Activated CD8-positive, alpha-beta memory T cell treated with anti-CD3 and anti-CD28 coated beads for 48 hours (primary cell): ENCODE results near the gene EIPR1.

Source experiments
- DNase-seq, 3 experiments: peaks; one replicate each; pipeline ENCODE4 v3.0.0-alpha.2; 2020; ENCODE audit warnings: low read depth in 2 of 3, low spot score in 2 of 3

Gene EIPR1

DNA sequence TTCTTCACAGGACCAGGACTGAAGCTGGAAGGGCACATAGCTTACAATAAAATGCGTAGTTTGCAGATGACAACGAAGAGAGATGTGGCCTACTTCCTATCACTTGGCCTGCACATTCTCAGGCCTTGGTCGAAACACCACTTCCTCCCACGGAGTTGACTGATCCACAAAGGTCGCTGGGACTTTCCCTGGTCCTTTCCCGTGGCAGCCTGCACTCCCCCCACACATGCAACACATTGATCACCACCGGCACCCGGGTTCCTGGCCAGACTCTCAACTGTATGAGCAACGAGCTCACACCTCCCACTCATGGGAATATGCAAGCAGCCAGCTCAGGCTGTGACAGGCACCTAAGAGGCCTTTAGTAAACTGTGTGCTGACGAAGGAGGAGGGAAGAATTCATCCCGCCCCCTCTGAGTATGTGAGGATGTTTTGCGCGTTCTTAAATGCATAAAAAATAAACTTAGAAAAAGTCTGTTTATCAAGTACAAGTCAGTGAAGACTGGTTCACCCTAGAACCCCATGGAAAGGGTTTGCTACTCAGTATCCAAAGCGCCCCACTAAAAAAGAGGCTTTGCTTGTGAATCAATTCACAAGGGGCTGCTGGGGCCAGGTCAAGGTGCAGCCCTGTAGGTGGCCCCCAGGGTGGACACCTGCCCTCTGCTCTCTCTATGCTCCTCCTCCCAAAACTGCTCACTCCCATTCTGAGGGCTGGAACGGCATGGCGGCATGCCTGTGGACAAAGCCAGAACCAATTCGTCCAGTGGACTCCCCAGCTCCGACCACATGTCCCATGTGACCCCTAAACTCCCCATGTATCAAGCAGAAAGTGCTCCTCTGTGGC, 154.3 kb downstream of the EIPR1 start:
- peak; percentile 40 to 80 (median 64) for DNase-seq

DNA sequence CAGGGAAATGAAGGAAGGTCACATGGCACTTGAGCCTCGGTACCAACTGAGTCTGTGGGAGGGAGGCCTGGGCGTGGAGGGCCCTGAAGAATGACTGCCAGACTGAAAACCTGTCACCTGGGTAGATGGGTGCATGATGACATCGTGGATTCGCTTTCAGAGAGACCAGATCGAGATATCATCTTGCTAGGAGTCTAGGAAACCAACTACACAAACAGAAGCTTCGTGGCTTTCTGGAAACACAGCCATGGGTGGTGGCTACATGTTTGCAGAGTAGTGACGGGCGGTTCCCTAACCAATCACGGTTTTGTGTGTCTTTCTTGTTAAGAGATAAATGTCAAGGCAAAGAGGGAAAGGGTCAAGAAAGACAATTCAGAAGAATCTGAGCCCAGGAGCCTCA, 155.0 kb downstream of the EIPR1 start:
- DNase-seq: peak in 2 of 3 experiments; percentile 35

DNA sequence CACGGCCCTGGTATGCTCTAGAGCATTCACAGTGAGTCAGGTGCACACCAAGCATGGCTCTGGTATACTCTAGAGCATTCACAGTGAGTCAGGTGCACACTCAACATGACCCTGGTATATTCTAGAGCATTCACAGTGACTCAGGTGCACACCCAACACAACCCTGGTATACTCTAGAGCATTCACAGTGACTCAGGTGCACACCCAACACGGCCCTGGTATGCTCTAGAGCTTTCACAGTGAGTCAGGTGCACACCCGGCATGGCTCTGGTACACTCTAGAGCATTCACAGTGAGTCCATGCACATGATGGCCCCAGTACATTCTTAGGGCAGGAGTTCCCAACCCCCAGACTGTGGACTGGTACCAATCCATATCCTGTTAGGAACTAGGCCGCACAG, 158.1 kb downstream of the EIPR1 start:
- DNase-seq: no peak

DNA sequence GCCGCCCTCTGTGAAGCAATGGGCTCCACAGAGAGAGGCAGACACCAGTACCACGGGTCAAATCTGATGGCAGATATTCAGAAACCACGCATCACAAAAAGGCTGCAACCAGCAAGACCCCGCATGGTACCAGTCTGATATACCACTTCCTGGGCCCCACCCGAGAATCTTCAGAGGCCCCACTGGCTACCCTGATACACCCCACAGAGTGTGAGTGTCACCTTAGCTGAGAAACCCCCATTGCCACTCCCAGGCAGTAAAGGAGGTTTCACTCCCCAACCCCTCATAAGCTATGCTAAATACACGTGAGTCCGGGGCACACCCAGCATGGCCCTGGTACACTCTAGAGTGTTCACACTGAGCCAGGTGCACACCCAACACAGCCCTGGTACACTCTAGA, 160.0 kb downstream of the EIPR1 start:
- DNase-seq: no peak

DNA sequence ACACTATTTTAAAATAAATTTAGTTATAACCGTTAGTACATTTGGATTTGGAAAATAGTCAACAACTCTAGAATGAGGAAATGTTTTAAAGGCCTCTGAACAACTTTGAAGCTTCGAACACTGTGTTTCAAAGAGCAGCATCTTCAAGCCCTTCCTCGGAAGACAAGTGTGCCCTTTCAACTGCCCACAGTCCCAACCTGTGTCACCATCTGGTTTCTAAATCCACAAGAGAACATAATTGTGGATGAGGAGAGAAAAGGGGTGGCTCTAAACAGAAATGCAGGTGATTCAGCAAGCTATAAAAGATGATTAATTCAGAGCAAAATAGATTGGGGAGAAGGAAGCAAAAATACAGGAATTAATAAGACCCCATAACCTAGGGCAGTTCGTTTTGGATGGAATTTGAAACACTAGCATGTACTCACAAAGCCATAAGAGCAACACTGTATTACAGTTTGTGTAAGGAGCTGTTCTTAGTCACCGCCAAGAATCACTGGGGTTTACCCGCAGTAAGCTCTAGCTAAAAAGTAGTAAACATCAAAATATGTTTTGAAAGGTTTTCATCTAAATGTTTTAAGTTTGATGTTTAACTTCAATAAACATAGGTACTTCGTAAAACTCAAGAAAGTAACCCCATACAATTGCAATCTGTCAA, 160.7 kb downstream of the EIPR1 start:
- no peak for DNase-seq

DNA sequence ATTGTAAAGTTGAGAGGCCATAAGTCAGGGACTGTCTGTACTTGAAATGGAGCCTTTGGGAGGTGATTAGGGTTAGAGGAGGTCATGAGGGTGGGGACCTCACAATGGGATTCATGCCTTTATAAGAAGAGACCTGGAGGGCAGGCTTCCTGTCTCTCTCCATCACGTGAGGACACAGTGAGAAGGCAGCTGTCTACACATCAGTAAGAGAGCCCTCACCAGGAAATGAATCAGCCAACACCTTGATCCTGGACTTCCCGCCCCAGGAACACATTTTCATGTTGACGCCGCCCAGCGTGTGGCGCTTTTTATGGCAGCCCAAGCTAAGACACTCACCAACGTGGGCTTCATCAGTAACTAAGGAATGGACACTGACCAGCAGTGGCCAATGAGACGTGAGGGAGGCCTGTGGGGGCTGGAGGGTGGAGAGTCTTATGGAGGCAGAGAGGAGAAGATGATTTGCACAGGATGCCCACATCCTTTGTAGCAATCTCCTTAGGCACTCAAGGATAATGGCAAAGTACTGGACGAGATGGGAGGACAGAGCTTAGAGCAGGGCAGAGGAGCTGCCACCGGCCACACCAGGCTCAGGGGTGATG, 162.7 kb downstream of the EIPR1 start:
- DNase-seq: no peak

DNA sequence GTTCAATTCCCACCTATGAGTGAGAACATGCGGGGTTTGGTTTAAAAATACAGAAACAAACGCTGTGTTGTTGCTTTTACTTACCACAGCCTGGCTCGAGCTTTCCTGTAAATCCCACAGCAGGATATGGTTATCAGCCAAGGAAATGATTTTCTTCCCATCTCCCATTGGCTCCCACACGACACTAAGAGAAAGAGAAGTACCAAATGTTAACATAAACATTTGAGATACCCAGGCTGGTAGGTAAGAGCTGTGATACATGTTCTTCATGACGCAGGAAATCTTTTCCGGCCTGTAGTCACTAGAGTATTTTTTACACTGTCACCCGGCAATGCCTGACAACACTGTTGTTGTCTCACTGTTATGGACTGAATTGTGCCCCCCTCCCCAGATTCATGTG, 163.6 kb downstream of the EIPR1 start:
- DNase-seq: no peak

DNA sequence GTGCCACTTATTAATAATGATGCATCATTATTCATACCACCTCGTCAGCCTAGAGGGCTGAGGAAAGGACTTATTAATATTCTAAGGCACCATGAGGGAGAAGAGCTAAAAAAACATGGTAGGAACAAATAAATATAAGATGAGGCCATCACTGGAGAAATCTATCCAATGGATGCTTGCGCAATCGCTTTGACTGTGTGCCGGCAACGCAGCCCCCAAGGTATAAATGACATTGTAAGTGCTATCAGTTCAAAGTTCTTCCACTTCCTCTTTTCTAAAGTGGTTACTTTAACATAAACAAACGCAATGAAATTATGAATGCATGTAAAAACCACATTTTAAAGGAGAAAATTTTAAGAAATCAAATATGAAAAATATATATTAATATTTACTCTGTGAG, 164.6 kb downstream of the EIPR1 start:
- no peak for DNase-seq

DNA sequence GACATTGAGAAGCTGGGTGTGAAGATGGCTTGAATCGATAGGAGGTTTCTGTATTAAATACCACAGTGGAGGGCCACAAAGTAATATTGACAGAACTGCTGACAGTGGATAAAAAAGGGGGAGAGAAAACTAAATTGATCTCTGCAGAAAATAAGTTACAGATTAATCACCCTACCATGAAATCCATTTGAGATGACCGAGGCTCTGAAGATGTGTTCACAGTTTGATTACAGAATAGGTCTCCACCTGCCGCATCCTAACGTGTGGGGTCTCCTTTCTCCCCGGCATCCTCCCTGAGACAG, 165.6 kb downstream of the EIPR1 start:
- DNase-seq: no peak

DNA sequence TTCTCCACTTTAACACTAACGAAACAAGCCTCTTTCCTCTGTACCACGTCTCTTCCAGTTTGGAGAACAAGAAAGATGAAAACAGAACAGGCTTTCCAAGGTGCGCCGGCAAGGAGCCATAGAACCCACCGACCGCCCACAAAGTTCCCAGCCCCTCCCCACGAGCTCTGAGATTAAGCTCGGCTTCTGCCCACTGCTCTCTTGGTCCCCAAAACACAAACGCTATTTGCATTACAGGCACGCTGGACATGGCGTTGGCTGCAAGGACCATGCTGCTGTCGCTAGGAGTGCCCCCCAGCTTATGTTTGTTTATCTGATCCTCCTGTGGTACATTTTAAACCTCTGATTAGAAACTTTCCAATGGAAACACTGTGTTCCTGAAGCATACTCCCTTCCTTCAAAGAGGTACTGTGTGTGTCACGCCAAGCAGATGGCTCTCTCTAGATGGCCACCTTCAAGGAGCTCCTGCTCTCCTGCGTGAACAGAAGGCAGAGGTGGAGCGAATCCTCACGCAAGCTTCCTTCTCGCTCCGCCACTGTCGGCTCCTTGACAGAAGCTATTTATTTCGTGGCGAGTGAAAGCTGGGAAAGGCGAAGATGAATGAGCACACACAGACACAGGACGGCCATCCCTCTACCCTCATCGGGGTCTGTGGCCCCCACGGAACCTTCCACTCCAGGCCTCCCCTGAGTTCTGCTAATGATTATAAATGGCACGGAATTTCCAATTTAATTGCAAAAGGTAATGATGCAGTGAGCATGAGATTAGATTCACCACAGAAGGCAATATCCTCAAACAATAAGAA, 166.2 kb downstream of the EIPR1 start:
- DNase-seq: no peak

DNA sequence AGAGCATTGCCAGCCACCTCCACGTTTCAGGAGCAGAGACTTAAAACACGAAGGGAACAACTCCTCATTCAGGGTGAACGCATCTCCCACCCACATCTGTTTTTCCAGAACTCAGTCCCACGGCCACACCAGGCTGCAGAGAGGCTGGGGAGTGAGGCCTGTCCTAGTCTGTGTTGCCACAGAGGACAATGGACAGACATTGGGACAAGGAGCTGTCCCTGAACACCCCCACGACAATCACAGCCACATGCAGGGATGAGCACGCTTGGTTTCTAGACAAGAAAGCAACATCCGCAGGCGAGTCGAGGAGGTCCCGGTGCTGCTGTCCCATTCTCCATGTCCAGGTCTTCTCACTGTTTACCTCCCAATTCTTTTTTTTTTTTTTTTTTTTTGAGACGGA, 167.4 kb downstream of the EIPR1 start:
- DNase-seq: no peak

DNA sequence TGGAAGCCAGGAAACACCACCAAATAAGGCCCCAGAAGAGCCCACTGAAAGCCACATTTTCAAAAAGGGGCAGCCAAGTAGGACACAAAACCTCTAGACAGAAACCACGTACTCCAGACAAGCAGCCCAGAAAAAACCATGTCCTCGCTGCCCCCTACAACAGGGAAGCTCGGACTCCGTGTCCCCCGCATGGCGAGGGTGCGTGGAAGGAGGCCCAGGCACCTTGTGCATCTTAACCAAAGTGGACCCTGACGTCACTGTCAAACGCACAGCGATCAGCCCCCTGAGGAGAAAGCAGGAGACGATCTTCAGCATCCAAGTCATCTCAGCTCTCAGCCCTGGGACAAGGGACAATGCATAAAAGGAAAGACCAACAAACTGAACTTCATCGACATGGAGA, 168.4 kb downstream of the EIPR1 start:
- DNase-seq: no peak

DNA sequence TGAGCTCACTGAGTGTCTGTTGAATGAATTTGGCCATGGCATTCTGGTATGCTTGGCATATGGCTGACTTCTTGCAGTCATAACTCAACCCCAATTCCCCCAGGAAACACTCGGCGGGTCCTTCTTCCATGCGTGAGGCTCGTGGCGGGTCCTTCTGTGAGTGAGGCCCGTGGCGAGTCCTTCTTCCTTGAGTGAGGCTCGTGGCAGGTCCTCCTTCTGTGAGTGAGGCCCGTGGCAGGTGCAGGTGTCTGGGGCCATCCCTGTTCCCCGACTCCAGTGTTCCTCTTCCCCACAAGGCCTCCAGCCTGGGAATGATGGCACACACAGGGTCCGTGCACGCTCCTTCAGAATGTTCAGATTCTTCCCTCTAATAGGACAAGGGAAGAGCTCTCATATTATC, 169.0 kb downstream of the EIPR1 start:
- no peak for DNase-seq

DNA sequence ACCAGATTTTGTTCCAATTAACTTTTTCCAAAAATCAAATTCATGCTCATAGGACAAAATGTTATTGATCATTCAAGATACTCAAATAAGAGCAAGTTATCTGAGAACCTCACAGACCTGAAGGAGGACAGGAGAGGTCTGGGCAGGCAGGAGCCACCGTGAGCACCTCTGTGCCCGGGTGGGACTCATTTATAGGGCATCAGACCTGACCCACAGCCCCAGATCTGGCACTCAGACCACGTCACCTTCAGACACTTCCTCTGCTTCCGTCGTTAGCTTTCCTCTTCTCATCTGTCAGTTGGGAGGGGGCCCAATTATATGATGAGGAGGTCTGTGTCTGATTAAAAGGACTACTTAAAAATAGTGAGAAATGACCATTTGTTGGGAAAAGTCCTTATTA, 169.4 kb downstream of the EIPR1 start:
- no peak for DNase-seq

DNA sequence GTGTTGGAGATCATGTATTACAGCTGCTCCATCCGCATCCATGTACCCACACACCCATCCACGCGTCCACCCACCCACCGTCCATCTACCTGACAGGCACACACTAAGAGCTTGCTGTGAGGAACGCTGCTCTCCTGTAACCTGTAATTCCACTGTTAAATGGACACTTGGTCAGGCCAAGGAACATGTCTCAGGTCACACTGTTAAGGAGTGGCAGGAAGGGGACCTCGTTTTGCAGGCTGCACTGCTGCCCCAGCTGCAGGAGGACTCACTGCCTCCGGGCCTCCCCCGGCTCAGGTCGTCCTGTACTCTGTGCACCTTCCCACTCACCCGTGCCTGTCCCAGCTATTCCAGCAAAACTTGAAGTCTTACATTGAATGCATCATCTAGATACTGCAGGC, 170.5 kb downstream of the EIPR1 start:
- no peak for DNase-seq

DNA sequence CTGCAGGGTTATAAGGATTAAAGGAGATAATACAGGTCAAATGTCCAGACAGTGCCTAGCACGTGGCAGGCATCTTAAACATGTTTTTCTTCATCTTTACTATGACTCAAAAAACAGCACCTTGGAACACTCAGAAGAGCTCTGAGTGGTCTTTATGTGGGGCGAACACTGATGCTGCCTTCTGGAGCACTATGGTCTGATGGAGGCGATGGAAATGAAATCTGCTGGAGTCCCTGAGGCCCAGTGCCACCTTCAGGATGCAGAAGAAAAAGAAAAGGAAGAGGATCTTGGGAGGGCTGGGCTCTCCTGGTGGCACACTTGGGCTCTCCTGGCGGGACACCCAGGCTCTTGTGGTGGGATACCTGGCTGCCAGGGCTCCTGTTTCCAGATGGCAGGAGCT, 171.8 kb downstream of the EIPR1 start:
- DNase-seq: no peak

DNA sequence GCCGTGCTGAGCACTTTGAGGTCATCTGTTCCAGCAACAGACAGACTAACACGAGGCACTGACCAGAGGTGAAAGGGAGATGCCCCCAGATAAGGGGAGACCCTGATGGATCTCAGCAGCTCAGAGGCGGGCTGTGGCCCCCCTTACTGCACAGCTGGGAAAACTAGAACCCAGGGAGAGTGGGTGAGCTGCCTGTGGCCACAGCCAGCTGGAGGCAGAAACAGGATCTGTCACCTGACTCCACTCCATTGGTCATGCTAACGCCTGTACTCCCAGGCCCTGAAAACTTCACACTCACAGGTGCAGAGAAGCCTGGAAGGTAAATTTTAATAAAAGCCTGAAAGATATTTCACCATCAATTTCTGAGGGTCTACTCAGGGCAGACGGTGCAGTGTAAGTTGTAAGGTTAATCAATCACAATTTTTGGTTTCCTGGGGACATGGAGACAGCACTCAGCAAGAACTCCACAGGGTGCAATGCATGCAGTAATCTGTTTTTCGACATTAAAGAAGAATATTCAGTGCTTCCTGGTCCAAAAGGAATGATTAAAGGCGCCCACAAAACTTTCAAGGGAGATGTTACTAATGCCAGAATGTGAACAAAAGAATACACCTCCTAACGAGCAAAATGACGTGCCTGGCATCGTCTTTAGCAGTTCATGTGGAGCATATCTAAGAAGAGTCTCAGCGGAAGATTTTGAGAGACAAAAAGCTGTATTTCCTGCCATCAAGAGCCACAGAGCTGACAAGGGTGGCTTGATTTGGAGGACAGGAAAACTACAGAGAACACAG, 173.4 kb downstream of the EIPR1 start:
- DNase-seq: no peak

DNA sequence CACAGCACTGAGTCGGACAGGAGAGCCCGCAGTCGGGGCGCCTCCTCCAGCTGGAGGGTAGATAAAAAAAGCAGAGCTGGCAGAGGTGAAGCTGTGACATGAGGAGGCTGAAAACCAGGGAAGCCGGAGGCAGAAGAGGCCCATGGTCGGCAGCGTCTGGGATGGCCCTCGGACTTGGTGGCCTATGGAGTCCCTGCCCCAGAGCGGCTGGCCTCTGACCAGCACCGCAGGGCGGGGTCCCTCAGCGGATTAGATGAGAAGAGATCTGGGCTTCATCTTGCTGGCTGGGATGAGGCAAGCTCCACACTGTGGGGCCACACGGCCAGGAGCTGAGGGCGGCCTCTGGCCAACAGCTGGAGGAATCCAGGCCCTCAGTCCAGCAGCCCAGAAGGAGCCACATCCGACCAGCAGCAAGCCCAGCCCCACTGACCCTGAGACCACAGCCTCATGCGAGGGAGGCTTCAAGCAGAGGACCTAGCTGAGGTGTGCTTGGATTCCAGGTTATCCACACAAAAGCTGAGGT, 174.1 kb downstream of the EIPR1 start:
- DNase-seq: no peak

DNA sequence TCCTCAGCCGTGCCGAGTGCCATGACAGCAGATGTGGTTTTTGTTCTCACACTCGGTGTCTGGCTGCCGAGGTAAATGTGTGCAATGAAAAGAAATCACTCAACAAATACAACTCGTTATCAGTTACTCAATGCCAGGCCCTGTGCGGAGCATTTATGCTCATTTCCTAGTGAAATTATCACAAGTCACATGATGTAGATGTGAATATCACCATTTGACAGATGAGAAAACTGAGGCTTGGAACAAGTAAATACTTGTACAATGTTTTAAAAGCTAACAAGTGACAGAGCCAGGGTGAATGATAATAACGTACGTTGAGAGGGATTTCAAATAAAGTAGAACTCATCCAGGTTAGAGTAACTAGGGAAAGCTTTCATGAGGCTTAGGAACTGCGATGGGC, 174.7 kb downstream of the EIPR1 start:
- DNase-seq: no peak

DNA sequence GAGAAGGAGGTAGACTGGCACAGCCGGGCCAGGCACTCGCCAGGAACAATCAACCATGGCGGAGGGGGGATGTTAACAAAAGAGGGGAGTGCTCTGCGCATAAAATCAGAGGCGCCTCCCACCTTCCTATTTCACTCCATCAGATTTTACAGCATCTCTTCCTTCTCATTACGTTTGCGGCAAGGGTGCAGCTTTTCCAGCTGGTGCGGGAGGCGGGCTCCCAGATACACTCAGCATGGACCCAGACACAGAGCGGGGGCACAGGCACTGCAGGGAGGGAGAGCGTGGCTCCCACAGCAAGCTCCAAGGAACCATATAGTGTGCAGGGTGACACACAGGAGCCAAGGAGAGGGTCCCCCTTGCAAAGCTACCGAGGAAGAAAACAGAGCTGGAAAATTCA, 176.3 kb downstream of the EIPR1 start:
- no peak for DNase-seq

DNA sequence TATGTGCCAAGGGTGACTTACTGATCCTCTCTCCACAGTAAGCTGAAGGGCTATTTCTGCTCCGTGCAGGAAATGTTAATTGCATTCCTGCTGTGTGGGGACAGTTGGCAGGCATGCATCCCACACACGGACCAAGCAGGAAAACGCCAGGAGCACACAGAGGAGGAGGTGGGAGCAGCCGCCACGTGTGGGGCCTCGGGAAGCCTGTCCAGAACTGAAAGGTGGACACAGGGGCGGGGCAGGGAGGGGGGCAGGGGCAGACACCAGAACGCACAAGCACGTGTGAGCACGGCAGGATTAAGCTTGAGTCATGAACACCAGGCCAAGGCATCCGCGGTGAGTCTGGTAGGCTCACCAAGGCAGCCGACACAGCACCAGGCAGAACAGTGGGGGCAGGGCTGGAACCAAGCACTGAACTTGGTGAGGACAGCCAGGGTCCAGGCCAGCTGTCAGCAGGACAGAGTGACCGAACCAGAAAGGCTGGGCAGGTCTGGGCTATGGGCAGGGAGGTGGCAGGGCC, 177.1 kb downstream of the EIPR1 start:
- DNase-seq: no peak
